Activated T-cell treated with anti-CD3 and anti-CD28 coated beads for 4 hours (primary cell): ENCODE measurements around the gene KRTAP10-7.
"Not testable (repeated sequence)": the region's sequence is repeated elsewhere in the genome, so short reads cannot be mapped to it uniquely, and the experiment has no call there.

Experiments
- DNase-seq: peaks from one replicate; pipeline ENCODE4 v3.0.0-alpha.2; 2020

Gene KRTAP10-7

GRCh38 chr21:44571844-44572782, 28.3 kb upstream of the KRTAP10-7 start:
- DNase-seq: no peak

DNA sequence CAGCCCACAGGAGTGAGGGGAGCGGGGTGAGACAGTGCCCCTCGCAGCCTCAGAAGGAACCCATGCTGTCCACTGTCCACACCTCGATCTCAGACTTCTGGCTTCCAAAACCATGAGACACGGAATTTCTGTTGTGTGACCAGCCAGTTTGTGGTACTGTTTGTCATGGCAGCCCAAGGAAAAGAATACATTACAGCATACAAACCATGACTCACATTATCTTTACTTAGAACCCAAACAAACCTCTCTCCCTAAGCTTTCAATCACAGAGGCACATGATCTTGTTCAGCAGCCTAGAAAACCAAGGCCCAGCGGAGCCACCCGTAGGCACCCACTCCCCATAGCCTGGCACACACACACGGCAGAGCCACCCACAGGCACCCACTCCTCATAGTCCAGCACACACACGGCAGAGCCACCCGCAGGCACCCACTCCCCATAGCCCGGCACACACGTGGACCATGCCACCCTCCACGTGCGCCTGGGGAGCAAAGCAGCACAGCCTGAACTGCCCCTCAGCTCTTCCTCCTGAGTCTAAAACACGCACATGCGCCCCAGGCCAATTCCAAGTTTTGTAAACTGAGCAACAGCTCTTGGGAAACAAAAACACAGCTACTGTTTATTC, 27.3 kb upstream of the KRTAP10-7 start:
- no peak for DNase-seq

DNA sequence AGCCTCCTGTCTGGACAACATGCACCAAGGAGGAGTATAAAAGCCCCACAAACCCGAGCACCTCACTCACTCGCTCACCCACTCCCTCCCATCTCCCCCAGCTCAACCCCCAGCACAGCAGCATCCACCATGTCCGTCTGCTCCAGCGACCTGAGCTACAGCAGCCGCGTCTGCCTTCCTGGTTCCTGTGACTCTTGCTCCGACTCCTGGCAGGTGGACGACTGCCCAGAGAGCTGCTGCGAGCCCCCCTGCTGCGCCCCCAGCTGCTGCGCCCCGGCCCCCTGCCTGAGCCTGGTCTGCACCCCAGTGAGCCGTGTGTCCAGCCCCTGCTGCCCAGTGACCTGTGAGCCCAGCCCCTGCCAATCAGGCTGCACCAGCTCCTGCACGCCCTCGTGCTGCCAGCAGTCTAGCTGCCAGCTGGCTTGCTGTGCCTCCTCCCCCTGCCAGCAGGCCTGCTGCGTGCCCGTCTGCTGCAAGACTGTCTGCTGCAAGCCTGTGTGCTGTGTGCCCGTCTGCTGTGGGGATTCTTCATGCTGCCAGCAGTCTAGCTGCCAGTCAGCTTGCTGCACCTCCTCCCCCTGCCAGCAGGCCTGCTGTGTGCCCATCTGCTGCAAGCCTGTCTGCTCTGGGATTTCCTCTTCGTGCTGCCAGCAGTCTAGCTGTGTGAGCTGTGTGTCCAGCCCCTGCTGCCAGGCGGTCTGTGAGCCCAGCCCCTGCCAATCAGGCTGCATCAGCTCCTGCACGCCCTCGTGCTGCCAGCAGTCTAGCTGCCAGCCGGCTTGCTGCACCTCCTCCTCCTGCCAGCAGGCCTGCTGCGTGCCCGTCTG, 26.6 kb upstream of the KRTAP10-7 start, which contains the start of gene KRTAP10-4:
KRTAP10-4 (plus strand) TSS at position 100 of the 827 bp plus-strand sequence; CDS start at position 130, 30 bp downstream.
- DNase-seq: not testable (repeated sequence)

DNA sequence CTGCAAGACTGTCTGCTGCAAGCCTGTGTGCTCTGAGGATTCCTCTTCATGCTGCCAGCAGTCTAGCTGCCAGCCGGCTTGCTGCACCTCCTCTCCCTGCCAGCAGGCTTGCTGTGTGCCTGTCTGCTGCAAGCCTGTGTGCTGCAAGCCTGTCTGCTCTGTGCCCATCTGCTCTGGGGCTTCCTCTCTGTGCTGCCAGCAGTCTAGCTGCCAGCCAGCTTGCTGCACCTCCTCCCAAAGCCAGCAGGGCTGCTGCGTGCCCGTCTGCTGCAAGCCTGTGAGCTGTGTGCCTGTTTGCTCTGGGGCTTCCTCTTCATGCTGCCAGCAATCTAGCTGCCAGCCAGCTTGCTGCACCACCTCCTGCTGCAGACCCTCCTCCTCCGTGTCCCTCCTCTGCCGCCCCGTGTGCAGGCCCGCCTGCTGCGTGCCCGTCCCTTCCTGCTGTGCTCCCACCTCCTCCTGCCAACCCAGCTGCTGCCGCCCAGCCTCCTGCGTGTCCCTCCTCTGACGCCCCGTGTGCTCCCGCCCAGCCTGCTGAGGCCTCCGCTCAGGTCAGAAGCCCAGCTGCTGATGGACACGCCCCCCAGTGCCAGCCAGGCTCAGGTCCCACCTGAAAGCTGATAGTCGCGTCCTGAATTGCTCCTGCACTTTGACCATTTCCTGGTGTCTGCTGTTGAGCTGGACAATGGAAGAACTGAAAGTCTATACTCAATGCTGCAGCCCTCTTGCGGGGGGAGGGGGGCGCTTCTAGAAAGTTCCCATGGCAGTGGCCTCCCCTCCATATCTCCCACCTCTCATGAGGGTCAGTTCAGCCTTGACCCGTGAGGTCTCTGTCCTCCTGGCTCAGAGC, 25.7 kb upstream of the KRTAP10-7 start:
- no peak for DNase-seq

GRCh38 chr21:44575307-44576024, 24.9 kb upstream of the KRTAP10-7 start:
- DNase-seq: no peak

DNA sequence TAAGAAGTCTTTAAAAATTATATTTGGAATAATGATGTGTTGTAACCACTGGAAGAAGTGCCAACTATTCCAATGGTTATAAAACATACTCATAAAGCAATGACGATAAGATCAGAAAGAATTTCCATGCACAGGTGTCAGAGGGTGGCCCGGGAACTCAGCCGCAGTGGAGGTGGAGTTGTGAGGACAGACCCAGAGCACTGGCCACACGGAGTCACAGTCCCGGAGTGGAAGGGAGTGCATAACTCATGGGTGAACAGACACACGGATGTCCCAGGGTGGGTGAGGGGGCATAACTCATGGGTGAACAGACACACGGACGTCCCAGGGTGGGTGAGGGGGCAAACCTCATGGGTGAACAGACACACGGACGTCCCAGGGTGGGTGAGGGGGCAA, 24.4 kb upstream of the KRTAP10-7 start:
- DNase-seq: no peak

GRCh38 chr21:44578371-44579055, 21.9 kb upstream of the KRTAP10-7 start:
- DNase-seq: no peak

DNA sequence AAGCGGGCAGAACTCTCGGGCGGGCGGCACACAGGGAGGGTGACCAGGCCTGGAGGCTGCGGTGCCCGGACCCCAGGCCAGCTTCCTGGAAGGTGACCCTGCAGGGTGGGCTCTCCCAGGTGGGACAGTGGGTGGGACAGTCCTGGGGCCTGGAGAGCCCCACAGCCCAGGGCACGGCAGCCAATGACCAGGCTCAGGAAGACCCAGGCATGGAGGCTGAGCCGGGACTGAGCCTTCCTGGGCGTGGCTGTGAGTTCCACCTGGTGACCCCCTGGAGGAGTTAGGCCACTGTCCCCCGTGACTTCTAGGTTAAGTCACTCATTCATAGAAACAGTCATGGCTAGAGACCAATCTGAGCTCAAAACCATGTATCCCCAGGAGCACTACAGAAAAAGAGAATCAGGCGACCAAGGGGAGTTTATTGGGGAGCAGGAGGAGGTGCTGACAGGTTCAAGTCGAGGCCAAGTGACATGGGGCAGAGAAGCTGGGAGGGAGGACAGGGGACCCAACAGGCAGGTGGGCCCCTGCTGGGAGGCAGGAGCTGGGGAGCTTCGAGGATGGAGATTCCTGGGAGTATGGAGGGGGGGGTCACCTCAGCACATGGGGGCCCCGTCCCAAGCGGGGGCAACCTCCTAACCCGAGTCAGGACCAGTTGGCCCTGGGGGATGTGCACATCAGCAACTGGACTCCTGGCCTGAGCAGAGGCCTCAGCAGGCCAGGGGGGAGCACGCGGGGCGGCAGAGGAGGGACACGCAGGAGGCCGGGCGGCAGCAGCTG, 21.2 kb upstream of the KRTAP10-7 start:
- DNase-seq: no peak

GRCh38 chr21:44579833-44580144, 20.6 kb upstream of the KRTAP10-7 start:
- DNase-seq: no peak

DNA sequence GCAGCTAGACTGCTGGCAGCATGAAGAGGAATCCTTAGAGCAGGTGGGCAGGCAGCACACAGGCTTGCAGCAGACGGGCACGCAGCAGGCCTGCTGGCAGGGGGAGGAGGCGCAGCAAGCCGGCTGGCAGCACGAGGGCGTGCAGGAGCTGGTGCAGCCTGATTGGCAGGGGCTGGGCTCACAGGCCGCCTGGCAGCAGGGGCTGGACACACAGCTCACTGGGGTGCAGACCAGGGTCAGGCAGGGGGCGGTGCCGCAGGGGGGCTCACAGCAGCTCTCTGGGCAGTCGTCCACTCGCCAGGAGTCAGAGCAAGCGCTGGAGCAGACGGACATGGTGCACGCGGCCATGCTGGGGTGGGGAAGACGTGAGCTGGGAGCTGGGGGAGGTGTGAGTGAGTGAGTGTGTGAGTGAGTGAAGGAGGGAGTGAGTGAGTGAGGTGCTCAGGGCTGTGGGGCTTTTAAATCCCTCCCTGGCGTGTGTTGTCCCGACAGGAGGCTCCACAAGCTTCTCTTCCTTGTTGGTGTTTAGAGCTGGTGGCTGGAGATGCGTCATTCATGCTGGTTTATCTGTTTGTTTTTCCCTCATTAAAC, 20.1 kb upstream of the KRTAP10-7 start, which contains the start of gene KRTAP10-5:
KRTAP10-5 (minus strand) TSS at position 374 of the 591 bp plus-strand sequence; CDS start at position 348, 26 bp downstream.
- not testable (repeated sequence) for DNase-seq

DNA sequence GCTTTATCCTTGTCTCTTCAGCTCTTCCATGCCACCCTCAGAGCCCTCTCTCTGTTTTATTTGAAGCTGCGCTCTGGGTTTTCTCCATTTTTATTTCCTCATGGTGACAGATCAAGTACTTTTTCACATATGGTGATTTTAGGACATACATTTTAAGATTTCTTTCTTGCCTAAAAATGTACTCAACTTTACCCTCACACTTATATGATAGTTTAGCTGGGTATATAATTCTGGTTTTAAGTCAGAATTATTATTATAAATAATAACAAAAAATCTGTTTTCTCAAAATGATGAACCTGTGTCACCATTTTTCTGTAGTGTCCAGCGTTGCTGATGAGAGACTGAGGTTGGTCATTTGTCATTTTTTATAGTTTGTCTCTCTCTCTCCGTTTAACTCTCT, 19.2 kb upstream of the KRTAP10-7 start:
- DNase-seq: no peak

DNA sequence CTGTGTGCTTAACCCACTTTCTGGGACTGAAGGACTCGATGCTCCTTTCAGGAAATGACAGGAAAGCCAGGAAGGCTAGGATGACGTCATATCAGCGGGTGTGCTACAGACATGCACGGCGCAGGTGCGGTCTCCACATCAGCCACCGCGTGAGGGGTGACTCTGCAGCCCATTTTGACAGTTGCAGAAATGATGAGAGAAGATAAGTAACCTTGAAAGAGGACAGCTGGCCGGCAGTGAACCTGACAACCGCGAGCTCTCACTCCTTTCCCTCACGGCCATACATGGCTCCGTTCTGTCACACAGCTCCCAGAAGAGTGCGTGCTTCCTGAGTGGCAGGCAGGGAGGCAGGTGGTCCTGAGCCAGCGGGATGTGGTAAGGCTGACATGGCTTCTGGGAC, 18.3 kb upstream of the KRTAP10-7 start:
- DNase-seq: no peak

- no peak for DNase-seq
These were observed 17.2 kb upstream of the KRTAP10-7 start for GRCh38 chr21:44583089-44583799.

GRCh38 chr21:44583800-44584147, 16.6 kb upstream of the KRTAP10-7 start:
- peak; percentile 15 for DNase-seq

DNA sequence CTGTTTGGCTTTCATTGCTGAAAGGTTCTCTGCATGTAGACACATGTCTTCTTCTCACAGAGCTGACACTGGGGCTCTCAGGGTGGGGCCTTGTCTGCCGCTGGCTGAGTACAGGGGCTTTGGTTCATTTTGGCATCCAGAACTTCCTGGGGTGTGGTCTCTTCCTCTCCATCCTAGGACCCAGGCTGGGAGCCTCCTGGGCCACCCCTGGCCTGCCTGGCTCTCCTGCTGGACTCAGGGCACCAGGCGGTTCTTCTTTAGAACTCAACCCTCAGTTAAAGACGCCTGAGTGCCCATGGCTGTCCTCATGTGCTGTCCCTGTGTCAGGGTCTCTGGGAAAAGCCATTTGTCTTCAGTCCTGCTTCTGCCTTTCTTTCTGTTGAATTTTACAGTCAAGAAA, 14.5 kb upstream of the KRTAP10-7 start:
- DNase-seq: no peak

- DNase-seq: no peak
These were observed 11.3 kb upstream of the KRTAP10-7 start for GRCh38 chr21:44589094-44589493.

GRCh38 chr21:44589586-44590305, 10.7 kb upstream of the KRTAP10-7 start:
- DNase-seq: no peak

DNA sequence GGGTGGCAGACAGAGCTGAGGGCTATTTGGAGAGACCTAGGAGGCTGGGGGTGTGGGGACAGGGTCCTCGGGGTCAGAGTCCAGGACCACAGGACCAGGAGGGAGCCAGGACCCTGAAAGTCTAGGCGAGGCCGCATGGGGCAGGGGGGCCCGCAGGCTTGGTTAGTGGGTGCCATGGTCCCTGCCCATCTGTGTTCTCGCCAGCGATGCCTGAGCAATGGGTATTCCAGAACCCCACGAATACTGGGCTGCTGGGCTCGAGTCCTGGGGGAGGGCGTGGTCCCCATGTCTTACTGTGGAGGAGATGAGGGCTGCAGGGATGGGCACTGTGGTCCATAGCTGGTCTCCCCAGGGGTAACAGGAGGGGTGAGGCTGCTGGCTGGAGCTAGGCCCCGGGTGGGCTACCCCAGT, 10.1 kb upstream of the KRTAP10-7 start:
- no peak for DNase-seq
